Measurements from ENCODE around the gene PSMB3. TPM values are rescaled to one million over a fixed set of nuclear protein-coding genes. Genes with fewer than 3 reads are reported as not detected.

Gene PSMB3
- total RNA-seq, 1 donor: 328 TPM

DNA sequence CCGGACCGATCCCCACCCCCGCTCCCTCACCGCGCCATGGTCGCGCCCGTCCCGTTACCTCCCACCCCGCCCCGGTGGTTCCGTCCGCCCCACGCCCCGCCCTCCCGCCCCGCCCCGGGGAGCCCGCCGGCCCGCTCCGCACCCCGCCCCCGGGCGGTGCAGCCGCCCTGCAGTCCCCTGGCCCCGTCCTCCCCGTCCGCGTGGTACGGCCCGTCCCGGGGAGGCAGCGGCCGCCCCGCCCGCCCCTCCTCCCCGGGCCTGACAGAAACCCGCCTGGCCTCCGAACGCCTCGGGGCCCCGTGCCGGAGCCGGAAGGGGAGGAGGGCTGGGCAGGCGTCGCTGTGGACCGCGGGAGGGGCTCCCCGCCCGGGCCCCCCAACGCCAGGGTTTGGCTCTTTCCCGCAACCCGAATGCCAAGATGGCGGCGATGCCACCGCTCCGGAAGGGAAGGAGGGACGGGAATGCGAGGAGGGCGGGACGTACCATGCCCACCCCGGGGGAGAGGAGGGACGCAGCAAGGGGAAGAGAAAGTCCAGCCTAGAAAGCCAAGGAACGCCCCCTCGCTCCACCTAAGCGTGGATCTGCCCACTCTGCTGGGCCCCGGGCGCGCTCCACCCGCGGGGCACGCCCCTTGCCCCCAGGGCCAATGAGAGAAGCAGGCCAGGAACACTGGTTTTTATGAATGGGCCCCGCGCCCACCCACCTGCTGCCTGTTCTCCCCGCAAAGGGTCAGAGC, 47.1 kb downstream of the PSMB3 start, which contains the start of gene PIP4K2B:
TSS of gene PIP4K2B (minus strand) at position 56 of the 736 bp plus-strand sequence. CDS start 132 bp downstream, outside the sequence.
- peak; percentile 99 for DNase-seq (ENCODE audit: low read depth)
- TF ChIP-seq, protein P1, sequence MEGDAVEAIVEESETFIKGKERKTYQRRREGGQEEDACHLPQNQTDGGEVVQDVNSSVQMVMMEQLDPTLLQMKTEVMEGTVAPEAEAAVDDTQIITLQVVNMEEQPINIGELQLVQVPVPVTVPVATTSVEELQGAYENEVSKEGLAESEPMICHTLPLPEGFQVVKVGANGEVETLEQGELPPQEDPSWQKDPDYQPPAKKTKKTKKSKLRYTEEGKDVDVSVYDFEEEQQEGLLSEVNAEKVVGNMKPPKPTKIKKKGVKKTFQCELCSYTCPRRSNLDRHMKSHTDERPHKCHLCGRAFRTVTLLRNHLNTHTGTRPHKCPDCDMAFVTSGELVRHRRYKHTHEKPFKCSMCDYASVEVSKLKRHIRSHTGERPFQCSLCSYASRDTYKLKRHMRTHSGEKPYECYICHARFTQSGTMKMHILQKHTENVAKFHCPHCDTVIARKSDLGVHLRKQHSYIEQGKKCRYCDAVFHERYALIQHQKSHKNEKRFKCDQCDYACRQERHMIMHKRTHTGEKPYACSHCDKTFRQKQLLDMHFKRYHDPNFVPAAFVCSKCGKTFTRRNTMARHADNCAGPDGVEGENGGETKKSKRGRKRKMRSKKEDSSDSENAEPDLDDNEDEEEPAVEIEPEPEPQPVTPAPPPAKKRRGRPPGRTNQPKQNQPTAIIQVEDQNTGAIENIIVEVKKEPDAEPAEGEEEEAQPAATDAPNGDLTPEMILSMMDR (IDR thresholded peaks at IDR 0.05; ENCODE audit: insufficient read depth, low read depth, low read length): no peak
- peak within 1 kb of the TSS; percentile 79 for H3K4me3 ChIP-seq (ENCODE audit: low read depth, low read length)

DNA sequence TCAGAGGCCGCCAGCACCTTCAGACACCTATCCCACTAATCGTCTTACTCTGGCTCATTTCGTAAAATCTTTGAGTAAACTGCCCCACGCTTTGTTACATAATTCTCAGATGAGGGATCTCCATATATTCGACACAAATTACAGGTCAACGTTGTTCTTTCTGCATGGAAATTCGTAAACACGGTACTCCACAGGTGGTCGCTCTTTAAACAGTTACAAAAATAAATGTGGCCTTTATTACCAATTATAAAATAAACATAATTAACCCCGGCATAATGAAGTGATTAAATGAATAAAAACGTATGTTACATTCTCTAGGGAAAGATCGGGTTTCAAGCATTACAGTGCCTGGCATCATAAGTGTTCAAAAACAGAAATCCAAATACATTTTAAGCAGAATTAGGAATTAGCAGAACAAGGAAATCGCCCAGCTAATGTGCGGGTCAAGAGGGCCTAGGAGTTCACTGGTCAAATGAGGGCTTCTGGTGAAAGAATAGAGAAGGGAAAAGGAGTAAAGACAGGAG, 47.8 kb downstream of the PSMB3 start:
- H3K4me3 ChIP-seq (ENCODE audit: low read depth, low read length): peak overlapping the region; percentile 79
- TF ChIP-seq, protein P1 (IDR thresholded peaks at IDR 0.05; ENCODE audit: insufficient read depth, low read depth, low read length): no peak
- DNase-seq (ENCODE audit: low read depth): no peak

DNA sequence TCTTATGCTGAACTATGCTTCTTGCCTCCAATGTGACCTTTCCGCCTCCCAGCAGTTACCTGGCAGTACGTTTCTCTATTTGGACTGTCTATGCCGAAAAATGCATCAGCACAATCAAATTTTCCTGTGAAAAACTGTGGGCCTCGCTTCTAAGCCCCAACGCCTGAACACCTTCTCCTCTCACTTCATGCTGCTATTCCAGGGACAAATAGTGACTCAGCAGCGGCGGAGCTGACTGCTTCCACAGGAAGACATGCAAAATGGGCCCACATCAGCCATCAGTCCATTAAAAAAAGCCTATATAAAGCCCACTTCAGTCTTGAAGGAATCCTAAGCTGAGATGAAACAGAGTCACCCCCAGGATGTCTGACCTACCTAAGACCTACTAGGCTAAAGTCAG, 57.3 kb downstream of the PSMB3 start:
- no peak for DNase-seq (ENCODE audit: low read depth)
- TF ChIP-seq, protein P1 (IDR thresholded peaks at IDR 0.05; ENCODE audit: insufficient read depth, low read depth, low read length): no peak
- no peak overlapping the region for H3K4me3 ChIP-seq (ENCODE audit: low read depth, low read length)

Small RNA genes within 50 kb of the gene (small RNA-seq; reads per million reads assigned to genes)
- gene MIR4726 (not detected), gene RNA5SP440 (not detected), gene RNU6-866P (not detected)

Other genes with a start within 250 kb of the PSMB3 start
- not detected in 2 replicates for gene SRCIN1, start 146.8 kb upstream of the PSMB3 start, total RNA-seq
- gene EPOP, start 77.8 kb upstream of the PSMB3 start, total RNA-seq: 0.97 and 1.3 TPM in 2 replicates
- gene MLLT6, start 47.5 kb upstream of the PSMB3 start, total RNA-seq: 24.2 and 25.5 TPM in 2 replicates
- 2.6 and 3.9 TPM in 2 replicates for gene CISD3, start 22.4 kb upstream of the PSMB3 start, total RNA-seq
- 4.2 and 7.8 TPM in 2 replicates for gene PCGF2, start 4.4 kb upstream of the PSMB3 start, total RNA-seq
- 45.7 and 68.7 TPM in 2 replicates for gene PIP4K2B, start 46.8 kb downstream of the PSMB3 start, total RNA-seq
- gene CWC25, start 72.6 kb downstream of the PSMB3 start, total RNA-seq: 9.0 and 9.9 TPM in 2 replicates
- gene RPL23, start 101.0 kb downstream of the PSMB3 start, total RNA-seq: 1,013 and 1,112 TPM in 2 replicates
- 355 and 475 TPM in 2 replicates for gene LASP1, start 117.3 kb downstream of the PSMB3 start, total RNA-seq
- gene FBXO47, start 214.7 kb downstream of the PSMB3 start, total RNA-seq: under 0.01 TPM in 1 of 2 replicates, not detected in the other

All from fibroblast of villous mesenchyme (primary cell).